HG02678 (cell line): ENCODE results near the gene SLC25A13.
"Not testable (repeated sequence)": the region's sequence is repeated elsewhere in the genome, so short reads cannot be mapped to it uniquely, and the experiment has no call there.

Experiments used
- ATAC-seq: cut with Tn5 transposase; IDR thresholded peaks from one replicate; pipeline ENCODE4 v1.9.1; 2021; ENCODE audit warnings: mild to moderate bottlenecking, moderate library complexity; ENCODE audit not compliant: unreplicated experiment

The SLC25A13 gene

GRCh38 chr7:96300986-96301385, 20.9 kb downstream of the SLC25A13 start:
- no peak for ATAC-seq

- ATAC-seq = no peak
Observed at GRCh38 chr7:96300502-96300901, 21.4 kb downstream of the SLC25A13 start.

- no peak for ATAC-seq
Observed at GRCh38 chr7:96299496-96299895, 22.4 kb downstream of the SLC25A13 start.

GRCh38 chr7:96297876-96298275, 24.0 kb downstream of the SLC25A13 start:
- ATAC-seq = no peak

GRCh38 chr7:96297446-96297845, 24.5 kb downstream of the SLC25A13 start:
- not testable (repeated sequence) for ATAC-seq

GRCh38 chr7:96293911-96294310, 28.0 kb downstream of the SLC25A13 start:
- not testable (repeated sequence) for ATAC-seq

GRCh38 chr7:96287559-96287958, 34.3 kb downstream of the SLC25A13 start:
- peak; percentile 2 for ATAC-seq

GRCh38 chr7:96287132-96287531, 34.8 kb downstream of the SLC25A13 start:
- peak; percentile 51 for ATAC-seq

- ATAC-seq = peak; percentile 81
Observed at GRCh38 chr7:96285579-96285978, 36.3 kb downstream of the SLC25A13 start.

- peak; percentile 31 for ATAC-seq
Observed at GRCh38 chr7:96284835-96285234, 37.1 kb downstream of the SLC25A13 start.

GRCh38 chr7:96284240-96284639, 37.7 kb downstream of the SLC25A13 start:
- ATAC-seq = no peak

GRCh38 chr7:96282835-96283234, 39.1 kb downstream of the SLC25A13 start:
- ATAC-seq = no peak

GRCh38 chr7:96277921-96278320, 44.0 kb downstream of the SLC25A13 start:
- ATAC-seq = no peak

- no peak for ATAC-seq
Observed at GRCh38 chr7:96276019-96276418, 45.9 kb downstream of the SLC25A13 start.

- ATAC-seq = no peak
Observed at GRCh38 chr7:96273716-96274115, 48.2 kb downstream of the SLC25A13 start.

GRCh38 chr7:96269246-96269994, 52.5 kb downstream of the SLC25A13 start:
- no peak for ATAC-seq

GRCh38 chr7:96266580-96266979, 55.3 kb downstream of the SLC25A13 start:
- ATAC-seq = no peak

GRCh38 chr7:96266015-96266414, 55.9 kb downstream of the SLC25A13 start:
- ATAC-seq = no peak

GRCh38 chr7:96253964-96254363, 67.9 kb downstream of the SLC25A13 start:
- no peak for ATAC-seq

GRCh38 chr7:96253441-96253840, 68.5 kb downstream of the SLC25A13 start:
- no peak for ATAC-seq

GRCh38 chr7:96250776-96251361, 71.0 kb downstream of the SLC25A13 start:
- no peak for ATAC-seq

- ATAC-seq = no peak
Observed at GRCh38 chr7:96248405-96248804, 73.5 kb downstream of the SLC25A13 start.

GRCh38 chr7:96246919-96247318, 75.0 kb downstream of the SLC25A13 start:
- no peak for ATAC-seq
